HepG2 (cell line): ENCODE results near the gene BCL7A. TPM values are rescaled to one million over a fixed set of nuclear protein-coding genes. Genes with fewer than 3 reads are reported as not detected.

Source experiments
- ATAC-seq: fragments of 200-7000 bp; cut with Tn5 transposase; 3 replicates; pipeline ENCODE4 v1.9.1; 2020; ENCODE audit warnings: mild to moderate bottlenecking, moderate library complexity
- BruUV-seq: library from RNA; stranded (reverse); fragments of 400-500 nt; replicated peaks from 2 replicates; lab custom pipeline; 2021; lab: Mats Ljungman, UMichigan
- CTCF ChIA-PET: fragments of 300-600 bp; formaldehyde crosslinking; extraction: SDS; loops from one replicate; lab custom pipeline; 2021; ENCODE audit warnings: low total read pairs, inconsistent platforms, low intra/inter-chr PET ratio; lab: Yijun Ruan, JAX
- POLR2A ChIA-PET: fragments of 350-600 bp; sonication (Branson Sonifier 250); formaldehyde crosslinking; loops from one replicate; lab custom pipeline; 2020; ENCODE audit warnings: antibody characterized with exemption, inconsistent platforms; lab: Yijun Ruan, JAX
- DNase-seq: peaks from one replicate; pipeline ENCODE4 v3.0.0-alpha.2; 2015; ENCODE audit warnings: low spot score
- FAIRE-seq: peaks from 3 replicates; lab custom pipeline; 2011; peaks lifted over from hg19 to GRCh38; lab: Jason Lieb, UNC
- H2AFZ ChIP-seq: one replicate; pipeline ENCODE4 v1.6.1; 2011; ENCODE audit warnings: low read length, inconsistent platforms
- H3K27ac ChIP-seq: fragments of 300-600 bp; 3 replicates; pipeline ENCODE4 v1.8.0; 2011; ENCODE audit warnings: mixed run types, mild to moderate bottlenecking, mixed read lengths, low read length, inconsistent platforms; ENCODE audit not compliant: insufficient read depth; ENCODE audit errors: extremely low read length
- H3K27me3 ChIP-seq, 2 experiments: fragments of 200-600 bp in 1 of 2; 2 replicates in 1 of 2; 3 replicates in 1 of 2; pipeline versions ENCODE4 v1.6.0 to v1.8.0; 2011; ENCODE audit warnings: low read length in 2 of 2, mild to moderate bottlenecking in 2 of 2, moderate library complexity in 2 of 2, inconsistent platforms in 1 of 2; ENCODE audit not compliant: insufficient read depth in 2 of 2, control insufficient read depth in 1 of 2
- H3K36me3 ChIP-seq, 2 experiments: fragments of 200-600 bp in 1 of 2; replicated peaks in 1 of 2; 2 replicates in 1 of 2; 3 replicates in 1 of 2; pipeline versions ENCODE4 v1.5.1 to v1.8.0; 2011; ENCODE audit warnings: low read length in 2 of 2, inconsistent platforms in 1 of 2; ENCODE audit not compliant: insufficient read depth in 2 of 2, control insufficient read depth in 1 of 2
- H3K4me1 ChIP-seq: 2 replicates; pipeline ENCODE4 v1.5.1; 2012; ENCODE audit warnings: low read length, inconsistent platforms; ENCODE audit not compliant: insufficient read depth
- H3K4me2 ChIP-seq: 2 replicates; pipeline ENCODE4 v1.6.0; 2011; ENCODE audit warnings: low read depth, low read length, inconsistent platforms
- H3K4me3 ChIP-seq, 3 experiments: fragments of 200-600 bp in 1 of 3; sonication (generic), shearing (Covaris generic) in 1 of 3; replicated peaks in 1 of 3; 2 replicates each; pipeline ENCODE4 v1.5.1; 2011 to 2016; ENCODE audit warnings: low read length in 3 of 3, inconsistent platforms in 2 of 3, low read depth in 2 of 3, mild to moderate bottlenecking in 2 of 3, control low read depth in 1 of 3, mixed read lengths in 1 of 3; ENCODE audit not compliant: insufficient read depth in 1 of 3
- H3K79me2 ChIP-seq: one replicate; pipeline ENCODE4 v1.6.1; 2011; ENCODE audit warnings: low read length, inconsistent platforms; ENCODE audit not compliant: insufficient read depth
- H3K9ac ChIP-seq: 2 replicates; pipeline ENCODE4 v1.6.0; 2011; ENCODE audit warnings: mild to moderate bottlenecking, low read depth, low read length, inconsistent platforms; ENCODE audit not compliant: insufficient read depth
- H3K9me3 ChIP-seq: 2 replicates; pipeline ENCODE4 v1.5.1; 2012; ENCODE audit warnings: mild to moderate bottlenecking, low read length
- H4K20me1 ChIP-seq: 2 replicates; pipeline ENCODE4 v1.6.0; 2011; ENCODE audit warnings: inconsistent platforms, mild to moderate bottlenecking, low read length, moderate library complexity; ENCODE audit not compliant: insufficient read depth
- KDM2A ChIP-seq: sonication (generic); formaldehyde crosslinking; IDR thresholded peaks from 2 replicates; pipeline ENCODE4 v1.4.0; 2020; ENCODE audit warnings: low read depth, missing genetic modification reagents, borderline replicate concordance
- SMAD9 ChIP-seq: sonication (generic); formaldehyde crosslinking; IDR thresholded peaks from 2 replicates; pipeline ENCODE4 v1.5.1; 2020; ENCODE audit warnings: mild to moderate bottlenecking, missing genetic modification reagents
- ZNF207 ChIP-seq: fragments of 450-650 bp; IDR thresholded peaks from 2 replicates; pipeline ENCODE4 v1.6.1; 2016; ENCODE audit warnings: antibody characterized with exemption, borderline replicate concordance
- WGBS: methylation state at CpG from one replicate; pipeline ENCODE4 v1.1.6; 2017; ENCODE audit warnings: low lambda C conversion rate; 5-methylcytosine and 5-hydroxymethylcytosine counted together
- in situ Hi-C: cut with HindIII; loops from 2 replicates; pipeline ENCODE4 v1.10.0; 2017; ENCODE audit warnings: low pct_unique_long_range_greater_than_20kb; ENCODE audit not compliant: extremely low pct_ligation_motif_present
- intact Hi-C: fragments of 100-400 bp; cut with micrococcal nuclease; formaldehyde crosslinking; loops from one replicate; pipeline ENCODE4 v1.10.0; 2022; ENCODE audit not compliant: unreplicated experiment
- polyA plus RNA-seq, 8 experiments: library from polyadenylated mRNA; depleted of rRNA in 3 of 8; stranded (reverse) in 7 of 8; unstranded in 1 of 8; fragments of >200 nt; fragmentation: Illumina TruSeq in 4 of 8; extraction: Trizol in 4 of 8; gene quantifications; 2 replicates each; pipeline versions ENCODE4 v1.2.1 to v1.2.3, GENCODE V29; 2011 to 2016; ENCODE audit warnings: low read depth in 4 of 8, missing spikeins in 1 of 8, mixed read lengths in 1 of 8; ENCODE audit not compliant: insufficient read depth in 1 of 8
- total RNA-seq, 5 experiments: library from RNA; depleted of rRNA; stranded (reverse); fragments of >200 nt; fragmentation: Illumina TruSeq; extraction: Trizol; gene quantifications; 2 replicates each; pipeline ENCODE4 v1.2.3, GENCODE V29; 2016; ENCODE audit warnings: low read depth in 1 of 5
- TF ChIP-seq, protein P1 (sequence below): IDR thresholded peaks from 2 replicates; pipeline ENCODE4 v1.6.1; 2012; ENCODE audit warnings: low read length, improper control_type of control experiment

The BCL7A gene
- total and polyA plus RNA-seq, 2 of the 13 experiments (the other 11 are each of a cell fraction or from before 2014, with no cell fraction given): 4.1 to 6.2 TPM

GRCh38 chr12:122086116-122086515 lies 64.4 kb downstream of the BCL7A start:
- no peak for DNase-seq
- Histone ChIP-seq H3K27ac (no peak overlapping the region), H3K4me3 (no peak overlapping the region), H3K79me2 (peaks cover 38% of the 10 kb centered on the region), H4K20me1 (peaks cover 9% of the 10 kb centered on the region; the same call in 1 of the 2 replicates), H3K36me3 (peaks cover 11 to 40% of the 10 kb centered on the region in 2 experiments; a peak in 4 of 5 replicates), H3K9me3 (no peaks in the 10 kb centered on the region)
- FAIRE-seq: no peak
- in situ Hi-C loops (no loop called here), intact Hi-C loops (no loop called here)
- 96% methylated on average over 8 of the region's 8 CpGs for WGBS
- POLR2A ChIA-PET: interaction anchor here (3.4 kb wide), 1 partner anchor 8 kb away, joined by 16 read pairs; the partner anchor contains the start of gene MLXIP
- no peak for ATAC-seq
- no TSS peak for BruUV-seq
- TF ChIP-seq KDM2A: no peak
- TF ChIP-seq, protein P1, sequence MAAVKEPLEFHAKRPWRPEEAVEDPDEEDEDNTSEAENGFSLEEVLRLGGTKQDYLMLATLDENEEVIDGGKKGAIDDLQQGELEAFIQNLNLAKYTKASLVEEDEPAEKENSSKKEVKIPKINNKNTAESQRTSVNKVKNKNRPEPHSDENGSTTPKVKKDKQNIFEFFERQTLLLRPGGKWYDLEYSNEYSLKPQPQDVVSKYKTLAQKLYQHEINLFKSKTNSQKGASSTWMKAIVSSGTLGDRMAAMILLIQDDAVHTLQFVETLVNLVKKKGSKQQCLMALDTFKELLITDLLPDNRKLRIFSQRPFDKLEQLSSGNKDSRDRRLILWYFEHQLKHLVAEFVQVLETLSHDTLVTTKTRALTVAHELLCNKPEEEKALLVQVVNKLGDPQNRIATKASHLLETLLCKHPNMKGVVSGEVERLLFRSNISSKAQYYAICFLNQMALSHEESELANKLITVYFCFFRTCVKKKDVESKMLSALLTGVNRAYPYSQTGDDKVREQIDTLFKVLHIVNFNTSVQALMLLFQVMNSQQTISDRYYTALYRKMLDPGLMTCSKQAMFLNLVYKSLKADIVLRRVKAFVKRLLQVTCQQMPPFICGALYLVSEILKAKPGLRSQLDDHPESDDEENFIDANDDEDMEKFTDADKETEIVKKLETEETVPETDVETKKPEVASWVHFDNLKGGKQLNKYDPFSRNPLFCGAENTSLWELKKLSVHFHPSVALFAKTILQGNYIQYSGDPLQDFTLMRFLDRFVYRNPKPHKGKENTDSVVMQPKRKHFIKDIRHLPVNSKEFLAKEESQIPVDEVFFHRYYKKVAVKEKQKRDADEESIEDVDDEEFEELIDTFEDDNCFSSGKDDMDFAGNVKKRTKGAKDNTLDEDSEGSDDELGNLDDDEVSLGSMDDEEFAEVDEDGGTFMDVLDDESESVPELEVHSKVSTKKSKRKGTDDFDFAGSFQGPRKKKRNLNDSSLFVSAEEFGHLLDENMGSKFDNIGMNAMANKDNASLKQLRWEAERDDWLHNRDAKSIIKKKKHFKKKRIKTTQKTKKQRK: no peak
- no peak for TF ChIP-seq ZNF207
- TF ChIP-seq SMAD9 (CRISPR knock-in tag): no peak
- TF ChIP-seq, all 625 proteins: peak for 0
- Histone ChIP-seq H3K27me3 (no peaks in the 10 kb centered on the region), H3K4me1 (peaks cover 19% of the 10 kb centered on the region), H3K4me2 (no peak overlapping the region), H3K9ac (no peak overlapping the region), H2AFZ (no peak overlapping the region)
- CTCF ChIA-PET: no interaction called here
